Right ventricle myocardium superior (tissue), 1 donor: ENCODE data around the gene FHOD3. TPM values are rescaled to one million over a fixed set of nuclear protein-coding genes. Genes with fewer than 3 reads are reported as not detected.
"Not testable (repeated sequence)": the region's sequence is repeated elsewhere in the genome, so short reads cannot be mapped to it uniquely, and the experiment has no call there.

ENCODE experiments used
- ATAC-seq: fragments of 200-7000 bp; cut with Tn5 transposase; one replicate; pipeline ENCODE4 v1.9.1; 2020; ENCODE audit warnings: mild to moderate bottlenecking; ENCODE audit not compliant: poor library complexity
- DNase-seq: peaks from one replicate; pipeline ENCODE4 v3.0.0-alpha.2; 2020
- intact Hi-C: fragments of 100-400 bp; cut with DNase I; formaldehyde crosslinking; loops from one replicate; pipeline ENCODE4 v1.11.2; 2022
- total RNA-seq: library from RNA; stranded (reverse); fragmentation: NEBNext Ultra II Directional; extraction: Animal tissue kit (Norgen Biotek cat#: 25700); gene quantifications from one replicate; pipeline ENCODE4 v1.2.1, GENCODE V29; 2021
- donor health status: DM: no; HTN: yes; CAD: no; lungs with severe emphysema.

The FHOD3 gene
- total RNA-seq, 1 donor from 2014 or later, result 317 TPM

DNA sequence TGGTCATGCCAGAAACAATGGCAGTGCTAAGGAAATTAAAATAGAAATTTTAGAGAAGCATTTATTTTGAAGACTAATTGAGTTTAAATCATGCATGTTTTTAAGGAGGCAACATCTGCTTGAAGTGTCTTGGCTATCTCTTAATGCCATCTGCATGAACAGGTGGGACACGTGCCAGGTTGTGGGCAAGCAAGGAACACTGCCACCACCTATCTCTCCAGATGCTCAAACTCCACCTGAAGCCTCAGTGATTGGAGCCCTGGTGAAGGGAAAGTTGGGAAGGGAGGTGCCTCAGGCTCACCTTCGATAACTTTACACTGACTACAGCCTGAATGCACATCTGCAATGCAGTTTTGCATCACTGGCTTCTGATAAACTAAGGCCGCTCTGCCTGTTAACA, 439.8 kb downstream of the FHOD3 start:
- ATAC-seq, result no peak
- no peak for DNase-seq
- intact Hi-C loops, result no loop called here

GRCh38 chr18:36744261-36744876, 446.9 kb downstream of the FHOD3 start:
- intact Hi-C loops, result no loop called here
- no peak for ATAC-seq
- no peak for DNase-seq

- ATAC-seq, result no peak
- intact Hi-C loops, result no loop called here
- no peak for DNase-seq
These were observed 447.9 kb downstream of the FHOD3 start for GRCh38 chr18:36745219-36745975.

DNA sequence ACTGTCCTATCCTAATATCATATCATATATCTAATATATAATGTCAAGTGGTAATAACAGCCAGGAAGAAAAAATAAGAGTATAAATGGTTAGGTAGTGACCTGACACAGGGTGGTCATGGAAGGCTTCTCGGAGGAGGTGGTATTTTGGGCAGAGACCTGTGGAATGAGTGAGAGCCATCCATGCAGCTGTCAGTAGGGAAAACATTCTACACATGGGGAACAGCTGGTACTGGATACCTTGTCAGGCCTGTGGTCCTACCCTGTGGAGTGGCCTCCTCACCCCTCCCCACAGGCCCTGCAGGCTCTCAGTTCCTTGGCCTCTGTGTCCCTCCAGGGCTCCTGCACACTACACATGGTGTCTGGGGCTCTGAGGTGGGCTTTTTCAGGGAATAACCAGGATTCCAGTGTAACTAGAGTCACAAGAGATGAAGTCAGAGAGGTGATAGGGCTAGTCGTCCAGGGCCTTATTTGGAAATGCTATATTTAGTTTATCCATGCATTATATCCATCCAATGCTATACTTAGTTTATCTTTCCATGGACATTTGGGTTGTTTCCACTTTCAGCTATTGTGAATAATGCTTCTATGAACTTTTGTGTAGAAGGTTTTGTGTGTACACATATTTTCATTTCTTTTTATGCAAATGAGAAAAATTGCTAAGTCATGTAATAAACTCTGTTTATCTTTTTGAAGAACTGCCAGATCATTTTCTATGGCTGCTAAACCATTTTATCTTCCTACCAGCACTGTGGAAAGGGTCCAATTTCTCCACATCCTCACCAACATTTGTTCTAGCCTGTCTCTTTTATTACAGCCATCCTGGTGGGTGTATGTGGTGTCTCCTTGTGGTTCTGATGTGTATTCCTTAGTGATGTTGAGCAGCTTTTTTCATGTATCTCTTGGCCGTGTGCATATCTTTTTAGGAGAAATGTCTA, 455.7 kb downstream of the FHOD3 start:
- ATAC-seq, result peak; percentile 40
- DNase-seq, result no peak
- intact Hi-C loops, result no loop called here

DNA sequence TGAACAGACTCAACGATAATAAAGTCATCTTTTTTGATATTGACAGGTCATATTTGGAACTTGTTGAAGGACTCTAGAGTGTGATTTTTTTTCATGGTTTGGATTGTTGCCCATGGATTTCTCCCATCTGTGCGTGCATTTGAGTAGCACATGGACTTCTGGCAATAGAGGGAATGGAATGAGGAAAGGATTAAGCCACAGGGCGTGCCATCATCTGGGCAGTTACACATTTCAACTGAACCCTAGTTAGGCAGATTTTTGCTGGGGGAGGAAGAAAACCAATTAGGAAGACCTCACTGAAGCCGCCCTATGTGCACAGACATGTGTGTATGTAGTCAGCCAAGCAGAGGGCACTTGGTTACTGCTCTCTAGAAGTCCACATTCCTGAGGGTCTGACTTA, 458.7 kb downstream of the FHOD3 start:
- intact Hi-C loops, result loop anchor here (5.0 kb wide), 1 partner anchor 59 kb away; no protein-coding TSS in a partner anchor
- DNase-seq (no peak), ATAC-seq (peak; percentile 19)

DNA sequence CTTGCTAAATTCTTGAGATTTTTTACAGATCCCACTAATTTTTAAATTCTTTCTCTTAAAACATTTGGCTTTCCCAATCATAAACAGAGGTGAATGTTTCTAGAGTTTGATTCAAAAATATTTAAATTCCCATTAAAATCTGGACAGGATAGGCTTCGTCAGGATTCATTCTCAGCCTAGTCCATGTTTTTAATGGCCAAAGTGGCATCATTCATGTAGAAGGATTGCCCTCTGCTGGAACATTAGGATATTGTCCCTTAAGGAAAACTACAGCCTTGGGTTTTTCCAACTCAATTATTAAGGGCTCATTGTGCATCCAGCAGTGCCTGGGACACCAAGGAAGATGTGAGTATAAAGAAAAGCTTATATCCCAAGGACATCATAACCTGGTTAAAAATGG, 459.6 kb downstream of the FHOD3 start:
- no peak for DNase-seq
- intact Hi-C loops, result loop anchor here (5.0 kb wide), 1 partner anchor 60 kb away; no protein-coding TSS in a partner anchor
- ATAC-seq, result peak; percentile 51

- ATAC-seq (no peak), DNase-seq (no peak)
- intact Hi-C loops, result loop anchor here (5.0 kb wide), 1 partner anchor 61 kb away; no protein-coding TSS in a partner anchor
These were observed 460.5 kb downstream of the FHOD3 start for GRCh38 chr18:36757991-36758390.

GRCh38 chr18:36758623-36759022, 461.1 kb downstream of the FHOD3 start:
- intact Hi-C loops, result loop anchor here (5.0 kb wide), 1 partner anchor 61 kb away; no protein-coding TSS in a partner anchor
- DNase-seq (no peak), ATAC-seq (no peak)

DNA sequence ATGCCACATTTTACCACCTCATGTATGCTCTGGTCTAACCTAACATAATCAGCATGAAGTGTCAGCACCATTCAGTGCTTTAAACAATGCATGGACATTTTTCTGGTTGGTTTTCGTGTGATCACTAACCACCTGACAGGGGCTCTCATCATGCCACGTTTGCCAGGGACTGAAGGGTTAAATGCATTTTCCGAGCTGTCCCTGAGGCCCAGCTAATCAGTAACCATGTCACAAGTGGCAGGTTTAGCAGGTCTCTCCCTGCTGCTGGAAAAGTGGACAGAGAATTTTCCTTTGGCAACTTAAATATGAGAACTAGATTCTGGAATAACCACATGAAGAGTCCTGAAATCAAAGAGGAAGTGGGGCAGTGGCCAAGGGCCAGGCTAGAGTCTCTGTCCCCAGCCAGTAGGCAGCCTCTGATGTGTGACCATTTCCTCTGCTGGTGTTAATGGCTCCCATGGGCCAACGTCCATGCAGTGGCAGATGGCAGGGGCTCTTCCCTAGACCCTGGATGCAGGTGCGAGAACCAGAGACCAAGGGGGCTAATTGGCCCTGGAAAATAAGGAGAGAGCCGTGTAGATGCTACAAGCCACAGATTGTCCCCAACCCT, 461.8 kb downstream of the FHOD3 start:
- ATAC-seq, result no peak
- no peak for DNase-seq
- intact Hi-C loops, result loop anchor here (5.0 kb wide), 1 partner anchor 62 kb away; no protein-coding TSS in a partner anchor

DNA sequence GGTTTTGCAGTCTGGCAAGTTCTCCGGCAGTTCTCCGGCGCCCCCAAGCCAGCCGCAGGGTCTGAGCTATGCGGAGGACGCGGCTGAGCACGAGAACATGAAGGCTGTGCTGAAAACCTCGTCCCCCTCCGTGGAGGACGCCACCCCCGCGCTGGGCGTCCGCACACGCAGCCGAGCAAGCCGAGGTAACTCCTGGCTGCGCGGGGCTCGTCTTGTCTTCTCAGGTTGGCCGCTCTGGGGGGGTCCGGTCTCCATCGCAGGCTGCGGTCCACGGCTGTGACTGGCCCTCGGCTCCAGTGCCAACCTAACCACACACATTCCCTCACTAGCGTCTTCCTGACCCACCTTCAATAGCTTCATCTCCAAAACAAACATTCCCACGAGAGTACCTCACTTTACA, 463.1 kb downstream of the FHOD3 start:
- DNase-seq, result no peak
- ATAC-seq, result no peak
- intact Hi-C loops, result no loop called here

GRCh38 chr18:36761186-36761698, 463.7 kb downstream of the FHOD3 start:
- ATAC-seq, result no peak
- intact Hi-C loops, result no loop called here
- DNase-seq, result no peak

- intact Hi-C loops, result no loop called here
- ATAC-seq (no peak), DNase-seq (no peak)
These were observed 464.6 kb downstream of the FHOD3 start for GRCh38 chr18:36762074-36762473.

DNA sequence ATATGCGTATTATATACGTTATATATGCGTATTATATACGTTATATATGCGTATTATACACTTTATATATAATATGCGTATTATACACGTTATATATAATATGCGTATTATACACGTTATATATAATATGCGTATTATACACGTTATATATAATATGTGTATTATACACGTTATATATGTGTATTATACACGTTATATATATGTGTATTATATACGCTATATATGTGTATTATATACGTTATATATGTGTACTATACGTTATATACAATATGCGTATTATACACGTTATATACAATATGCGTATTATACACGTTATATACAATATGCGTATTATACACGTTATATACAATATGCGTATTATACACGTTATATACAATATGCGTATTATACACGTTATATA, 465.5 kb downstream of the FHOD3 start:
- ATAC-seq, DNase-seq, intact Hi-C loops: not testable (repeated sequence)

DNA sequence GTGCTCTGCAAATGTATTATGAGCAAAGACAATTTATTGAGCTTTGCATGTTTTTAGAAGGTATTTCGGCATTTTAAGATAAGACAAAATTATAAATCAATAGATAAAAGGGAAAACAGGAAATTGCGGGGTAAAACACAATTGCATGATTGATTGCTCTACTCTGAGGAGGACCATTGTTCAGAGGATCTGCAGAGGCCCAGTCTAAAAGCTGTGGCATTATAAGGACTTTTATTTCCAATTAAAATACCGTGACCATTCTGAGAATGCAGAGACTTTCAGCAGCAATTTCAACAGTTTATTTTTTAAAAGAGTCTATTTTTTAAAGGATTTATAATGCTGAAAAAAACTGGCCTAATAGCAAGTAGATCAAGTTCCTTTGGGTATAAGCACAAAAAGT, 469.3 kb downstream of the FHOD3 start:
- DNase-seq, result no peak
- no peak for ATAC-seq
- intact Hi-C loops, result no loop called here

GRCh38 chr18:36769172-36769571, 471.7 kb downstream of the FHOD3 start:
- DNase-seq (no peak), ATAC-seq (no peak)
- intact Hi-C loops, result no loop called here

DNA sequence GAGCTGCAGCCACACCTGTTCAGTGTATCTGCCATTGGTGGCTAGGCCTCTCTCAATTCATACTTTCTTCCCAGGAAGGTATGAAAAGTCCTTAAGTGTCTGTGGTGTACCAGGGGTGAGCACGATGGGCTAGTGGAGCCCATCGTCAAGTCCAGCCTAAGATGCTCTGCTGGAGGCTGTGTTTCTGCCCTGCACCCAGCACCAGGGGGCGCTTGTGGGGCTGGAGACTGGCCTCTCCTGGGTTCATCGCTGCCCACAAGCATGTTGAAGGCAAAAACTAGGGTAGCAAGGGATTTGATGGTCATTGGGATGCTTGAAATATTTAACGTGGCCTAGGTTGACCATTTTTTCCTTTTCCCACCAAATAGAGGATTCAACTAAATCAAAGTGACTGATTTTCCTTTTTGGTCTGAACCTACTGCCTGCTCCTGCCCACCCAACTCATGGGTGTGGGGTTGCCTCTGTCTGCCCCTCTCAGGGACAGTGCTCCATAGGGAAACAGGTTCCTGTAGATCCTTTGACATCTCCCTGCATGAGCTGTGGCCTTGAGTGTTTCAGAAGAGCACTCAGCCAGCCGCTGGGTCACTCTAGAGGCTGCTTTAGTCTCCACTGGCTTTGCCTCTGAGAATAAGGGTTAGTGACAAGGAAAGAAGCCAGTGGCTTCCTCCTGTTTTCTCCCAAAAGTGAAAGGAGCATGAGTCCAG, 472.2 kb downstream of the FHOD3 start:
- ATAC-seq (peak; percentile 43), DNase-seq (no peak)
- intact Hi-C loops, result no loop called here

DNA sequence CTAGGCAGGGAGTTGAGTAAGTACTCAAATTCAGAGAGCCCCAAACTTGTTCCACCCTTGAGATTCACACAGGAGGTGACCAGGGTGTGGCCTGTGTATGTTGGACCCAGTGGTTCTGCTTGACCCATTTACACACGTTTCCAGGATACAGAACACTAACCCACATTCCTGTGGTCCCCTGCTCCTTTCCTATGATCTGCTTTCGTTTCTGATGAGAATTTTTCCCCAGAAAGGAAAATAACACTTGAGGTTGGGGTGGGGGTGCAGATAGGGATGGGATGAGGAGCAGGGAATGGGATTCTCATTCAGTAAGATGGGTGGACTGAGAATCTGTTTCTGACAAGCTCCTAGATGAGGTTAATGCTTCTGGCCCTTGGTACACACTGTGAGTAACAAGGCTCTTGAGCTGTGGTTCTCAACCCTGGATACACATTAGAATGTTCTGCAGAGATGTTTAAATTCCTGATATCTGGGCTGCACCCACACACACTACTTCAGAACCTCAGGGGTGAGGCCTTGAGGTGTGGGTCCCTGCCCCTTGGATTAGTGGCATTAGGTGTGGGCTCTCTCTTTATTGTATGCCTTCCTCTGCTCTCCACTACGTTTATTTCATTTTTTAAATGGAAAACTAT, 472.9 kb downstream of the FHOD3 start:
- ATAC-seq, result no peak
- intact Hi-C loops, result no loop called here
- no peak for DNase-seq

DNA sequence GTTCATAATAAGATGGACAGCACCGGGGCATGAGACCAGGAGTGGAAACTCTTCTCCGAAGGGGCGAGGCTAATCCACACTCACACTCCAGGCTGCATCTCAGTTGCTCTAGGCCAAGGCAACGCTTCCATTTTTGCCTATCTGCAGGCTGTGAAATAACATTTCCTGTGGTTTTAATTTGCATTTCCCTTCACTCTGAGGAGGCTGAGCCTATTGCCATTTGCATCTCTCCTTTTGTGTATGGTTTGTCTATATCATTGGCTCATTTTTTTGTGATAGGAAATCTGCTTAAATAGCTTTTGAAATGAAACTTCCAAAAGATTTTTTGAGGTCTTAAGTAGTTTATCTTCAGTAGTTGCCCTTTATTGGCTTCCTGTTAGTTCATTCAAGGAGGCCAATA, 473.7 kb downstream of the FHOD3 start:
- intact Hi-C loops, result no loop called here
- DNase-seq (no peak), ATAC-seq (no peak)
